Cerebellar nuclear complex (tissue), 1 donor: ENCODE results near the gene SLC27A6.
"Not testable (repeated sequence)": the region's sequence is repeated elsewhere in the genome, so short reads cannot be mapped to it uniquely, and the experiment has no call there.

Experiments used
- DNase-seq, 2 experiments: peaks; one replicate each; lab custom pipeline; 2025; lab: John Stamatoyannopoulos, UW

The SLC27A6 gene

GRCh38 chr5:128965011-128965637, at the start of gene SLC27A6:
Gene SLC27A6 (plus strand): TSS chr5:128965488. CDS start chr5:128966138, 650 bp downstream.
- DNase-seq = no peak

GRCh38 chr5:128919542-128919941, 45.7 kb upstream of the SLC27A6 start:
- no peak for DNase-seq

GRCh38 chr5:128920345-128921215, 44.7 kb upstream of the SLC27A6 start:
- DNase-seq = no peak

GRCh38 chr5:128924299-128924698, 41.0 kb upstream of the SLC27A6 start:
- no peak for DNase-seq

- no peak for DNase-seq
Observed at GRCh38 chr5:128925973-128926372, 39.3 kb upstream of the SLC27A6 start.

GRCh38 chr5:128927644-128928043, 37.6 kb upstream of the SLC27A6 start:
- no peak for DNase-seq

- not testable (repeated sequence) for DNase-seq
Observed at GRCh38 chr5:128932232-128932631, 33.1 kb upstream of the SLC27A6 start.

GRCh38 chr5:128943100-128943499, 22.2 kb upstream of the SLC27A6 start:
- not testable (repeated sequence) for DNase-seq

- DNase-seq = no peak
Observed at GRCh38 chr5:128949847-128950546, 15.3 kb upstream of the SLC27A6 start.

- not testable (repeated sequence) for DNase-seq
Observed at GRCh38 chr5:128951301-128951700, 14.0 kb upstream of the SLC27A6 start.

GRCh38 chr5:128956164-128956563, 9.1 kb upstream of the SLC27A6 start:
- DNase-seq = no peak

GRCh38 chr5:128962211-128962610, 3.1 kb upstream of the SLC27A6 start:
- no peak for DNase-seq

- no peak for DNase-seq
Observed at GRCh38 chr5:128965638-128966302, 482 bp downstream of the SLC27A6 start.

GRCh38 chr5:128966375-128966774, 1.1 kb downstream of the SLC27A6 start:
- no peak for DNase-seq

- no peak for DNase-seq
Observed at GRCh38 chr5:128966846-128967245, 1.6 kb downstream of the SLC27A6 start.

- no peak for DNase-seq
Observed at GRCh38 chr5:128973244-128973643, 8.0 kb downstream of the SLC27A6 start.

GRCh38 chr5:128974567-128974966, 9.3 kb downstream of the SLC27A6 start:
- DNase-seq = no peak

GRCh38 chr5:128979761-128980160, 14.5 kb downstream of the SLC27A6 start:
- DNase-seq = no peak

- no peak for DNase-seq
Observed at GRCh38 chr5:128980917-128981316, 15.6 kb downstream of the SLC27A6 start.

- no peak for DNase-seq
Observed at GRCh38 chr5:128984480-128984879, 19.2 kb downstream of the SLC27A6 start.

- DNase-seq = no peak
Observed at GRCh38 chr5:128988476-128988875, 23.2 kb downstream of the SLC27A6 start.
